ENCODE results near the gene PGF. TPM values are rescaled to one million over a fixed set of nuclear protein-coding genes. Genes with fewer than 3 reads are reported as not detected.

PGF gene
- total RNA-seq, 1 donor from 2014 or later = 8.3 TPM

- no peak overlapping the region for H3K27ac ChIP-seq
- no peaks in the 10 kb centered on the region for H3K9me3 ChIP-seq
- no peaks in the 10 kb centered on the region for H3K27me3 ChIP-seq
- intact Hi-C loops (cut with DNase I) = no loop called here
- H3K4me1 ChIP-seq = peaks cover 4% of the 10 kb centered on the region
- TF ChIP-seq CTCF (IDR thresholded peaks at IDR 0.05) (no peak), POLR2AphosphoS5 (IDR thresholded peaks at IDR 0.05; ENCODE audit: insufficient read depth in 1 of 2, low read depth in 1 of 2) (no peak), POLR2A (IDR thresholded peaks at IDR 0.05) (no peak)
- DNase-seq (ENCODE audit: extremely low spot score in 2 of 2) = no peak
- no peaks in the 10 kb centered on the region for H3K36me3 ChIP-seq
- no peak overlapping the region for H3K4me3 ChIP-seq
Observed at GRCh38 chr14:74965486-74966153, 10.2 kb upstream of the PGF start.

GRCh38 chr14:74964787-74965485 lies 9.5 kb upstream of the PGF start:
- no peak for TF ChIP-seq POLR2A (IDR thresholded peaks at IDR 0.05)
- H3K4me3 ChIP-seq = no peak overlapping the region
- intact Hi-C loops (cut with DNase I) = no loop called here
- H3K9me3 ChIP-seq = no peaks in the 10 kb centered on the region
- no peaks in the 10 kb centered on the region for H3K27me3 ChIP-seq
- no peak for DNase-seq (ENCODE audit: extremely low spot score in 2 of 2)
- H3K36me3 ChIP-seq = no peaks in the 10 kb centered on the region
- H3K4me1 ChIP-seq = peaks cover 4% of the 10 kb centered on the region
- no peak overlapping the region for H3K27ac ChIP-seq

GRCh38 chr14:74963705-74964271 lies 8.4 kb upstream of the PGF start:
- H3K9me3 ChIP-seq = no peaks in the 10 kb centered on the region
- H3K27ac ChIP-seq = no peak overlapping the region
- H3K4me1 ChIP-seq = peaks cover 4% of the 10 kb centered on the region
- no peak for TF ChIP-seq POLR2AphosphoS5 (IDR thresholded peaks at IDR 0.05; ENCODE audit: insufficient read depth in 1 of 2, low read depth in 1 of 2)
- no peak for TF ChIP-seq CTCF (IDR thresholded peaks at IDR 0.05)
- no peak for TF ChIP-seq POLR2A (IDR thresholded peaks at IDR 0.05)
- no peak overlapping the region for H3K4me3 ChIP-seq
- no peaks in the 10 kb centered on the region for H3K36me3 ChIP-seq
- no peaks in the 10 kb centered on the region for H3K27me3 ChIP-seq
- no peak for DNase-seq (ENCODE audit: extremely low spot score in 2 of 2)
- intact Hi-C loops (cut with DNase I) = no loop called here

GRCh38 chr14:74963178-74963704 lies 7.8 kb upstream of the PGF start:
- Histone ChIP-seq H3K27me3 (no peaks in the 10 kb centered on the region), H3K27ac (no peak overlapping the region), H3K9me3 (no peaks in the 10 kb centered on the region), H3K36me3 (no peaks in the 10 kb centered on the region), H3K4me3 (no peak overlapping the region), H3K4me1 (peaks cover 4% of the 10 kb centered on the region)
- DNase-seq (ENCODE audit: extremely low spot score in 2 of 2) = no peak
- TF ChIP-seq POLR2AphosphoS5 (IDR thresholded peaks at IDR 0.05; ENCODE audit: insufficient read depth in 1 of 2, low read depth in 1 of 2) (no peak), CTCF (IDR thresholded peaks at IDR 0.05) (no peak), POLR2A (IDR thresholded peaks at IDR 0.05) (no peak)
- intact Hi-C loops (cut with DNase I) = no loop called here

GRCh38 chr14:74962493-74962892 lies 7.1 kb upstream of the PGF start:
- Histone ChIP-seq H3K36me3 (no peaks in the 10 kb centered on the region), H3K27me3 (no peaks in the 10 kb centered on the region), H3K4me1 (peaks cover 4% of the 10 kb centered on the region), H3K27ac (no peak overlapping the region), H3K9me3 (no peaks in the 10 kb centered on the region), H3K4me3 (no peak overlapping the region)
- intact Hi-C loops (cut with DNase I) = no loop called here
- DNase-seq (ENCODE audit: extremely low spot score in 2 of 2) = no peak
- no peak for TF ChIP-seq POLR2AphosphoS5 (IDR thresholded peaks at IDR 0.05; ENCODE audit: insufficient read depth in 1 of 2, low read depth in 1 of 2)
- TF ChIP-seq POLR2A (IDR thresholded peaks at IDR 0.05) = no peak
- no peak for TF ChIP-seq CTCF (IDR thresholded peaks at IDR 0.05)

Data from vagina (tissue), 2 donors.